HEK293 (cell line): ENCODE results near the gene TRIM65.

Source experiments
- CTCF ChIA-PET: fragments of 350-600 bp; formaldehyde crosslinking; extraction: SDS; loops from one replicate; lab custom pipeline; 2021; ENCODE audit warnings: antibody characterized with exemption; lab: Yijun Ruan, JAX
- POLR2A ChIA-PET: fragments of 300-600 bp; formaldehyde crosslinking; extraction: SDS; loops from one replicate; lab custom pipeline; 2020; ENCODE audit warnings: antibody characterized with exemption, inconsistent platforms; lab: Yijun Ruan, JAX
- H3K27ac ChIP-seq: fragments of 200-500 bp; sonication (Bioruptor generic); 2 replicates; pipeline ENCODE4 v1.5.1; 2014; ENCODE audit warnings: low read depth, low read length, control low read depth, inconsistent platforms; ENCODE audit errors: extremely low read depth
- H3K36me3 ChIP-seq, 2 experiments: fragments of 200-500 bp in 1 of 2; sonication (Bioruptor generic) in 1 of 2; 1 replicate in 1 of 2; 2 replicates in 1 of 2; pipeline ENCODE4 v1.5.1; 2014 to 2017; ENCODE audit warnings: inconsistent platforms in 2 of 2, low read length in 2 of 2; ENCODE audit not compliant: control insufficient read depth in 2 of 2, insufficient read depth in 1 of 2
- H3K4me1 ChIP-seq: fragments of 200-500 bp; sonication (Bioruptor generic); 2 replicates; pipeline ENCODE4 v1.5.1; 2014; ENCODE audit warnings: mild to moderate bottlenecking, low read length, inconsistent platforms; ENCODE audit not compliant: control insufficient read depth, insufficient read depth
- H3K4me3 ChIP-seq: 2 replicates; pipeline ENCODE4 v1.5.1; 2011; ENCODE audit warnings: low read depth, mild to moderate bottlenecking, control low read depth, low read length, moderate library complexity
- H3K9me3 ChIP-seq: fragments of 200-500 bp; sonication (Bioruptor generic); 2 replicates; pipeline ENCODE4 v1.5.1; 2014; ENCODE audit warnings: low read depth, low read length, inconsistent platforms; ENCODE audit not compliant: control insufficient read depth, insufficient read depth
- ATF2 ChIP-seq: fragments of 450-650 bp; formaldehyde crosslinking; IDR thresholded peaks from 2 replicates; pipeline ENCODE4 v1.5.1; 2016; ENCODE audit warnings: missing biosample characterization, missing genetic modification characterization, low read depth
- BCL6B ChIP-seq: fragments of 450-650 bp; formaldehyde crosslinking; IDR thresholded peaks from 2 replicates; pipeline ENCODE4 v1.5.1; 2017; ENCODE audit warnings: missing biosample characterization, missing genetic modification characterization
- ELK4 ChIP-seq: IDR thresholded peaks from 2 replicates; pipeline ENCODE4 v1.6.1; 2011; ENCODE audit warnings: mild to moderate bottlenecking, low read depth, low read length, borderline replicate concordance
- PRDM6 ChIP-seq: fragments of 450-650 bp; formaldehyde crosslinking; IDR thresholded peaks from 2 replicates; pipeline ENCODE4 v1.5.1; 2017; ENCODE audit warnings: missing biosample characterization, missing genetic modification characterization
- RBAK ChIP-seq: fragments of 450-650 bp; formaldehyde crosslinking; IDR thresholded peaks from 2 replicates; pipeline ENCODE4 v1.5.1; 2016; ENCODE audit warnings: missing biosample characterization, missing genetic modification characterization
- TRIM28 ChIP-seq: IDR thresholded peaks from 2 replicates; pipeline ENCODE4 v1.6.1; 2011; ENCODE audit warnings: low read length, control low read depth, borderline replicate concordance
- WT1 ChIP-seq: fragments of 450-650 bp; formaldehyde crosslinking; IDR thresholded peaks from 2 replicates; pipeline ENCODE4 v1.5.1; 2016; ENCODE audit warnings: missing biosample characterization, missing genetic modification characterization
- ZBTB26 ChIP-seq: fragments of 450-650 bp; formaldehyde crosslinking; optimal IDR thresholded peaks from 2 replicates; pipeline ENCODE3; 2016; ENCODE audit warnings: missing biosample characterization, mild to moderate bottlenecking, missing genetic modification characterization
- ZBTB49 ChIP-seq: fragments of 450-650 bp; formaldehyde crosslinking; IDR thresholded peaks from 2 replicates; pipeline ENCODE4 v1.5.1; 2016; ENCODE audit warnings: missing biosample characterization, missing genetic modification characterization, low read depth
- ZNF132 ChIP-seq: fragments of 450-650 bp; formaldehyde crosslinking; IDR thresholded peaks from 2 replicates; pipeline ENCODE4 v1.5.1; 2017; ENCODE audit warnings: missing biosample characterization, missing genetic modification characterization, borderline replicate concordance
- ZNF350 ChIP-seq: fragments of 450-650 bp; formaldehyde crosslinking; IDR thresholded peaks from 2 replicates; pipeline ENCODE4 v1.5.0; 2017; ENCODE audit warnings: missing biosample characterization, mild to moderate bottlenecking, missing genetic modification characterization
- ZNF530 ChIP-seq: fragments of 450-650 bp; formaldehyde crosslinking; IDR thresholded peaks from 2 replicates; pipeline ENCODE4 v1.5.1; 2016; ENCODE audit warnings: low read depth, missing biosample characterization, missing genetic modification characterization
- ZNF549 ChIP-seq: fragments of 450-650 bp; IDR thresholded peaks from 2 replicates; pipeline ENCODE4 v1.5.1; 2018; ENCODE audit warnings: missing biosample characterization, missing genetic modification characterization, mild to moderate bottlenecking, inconsistent platforms, moderate library complexity
- ZNF560 ChIP-seq: fragments of 450-650 bp; formaldehyde crosslinking; IDR thresholded peaks from 2 replicates; pipeline ENCODE4 v1.5.1; 2017; ENCODE audit warnings: missing biosample characterization, missing genetic modification characterization, borderline replicate concordance
- ZNF658 ChIP-seq: fragments of 450-650 bp; formaldehyde crosslinking; IDR thresholded peaks from 2 replicates; pipeline ENCODE4; 2016; ENCODE audit warnings: missing biosample characterization, missing genetic modification characterization
- ZNF707 ChIP-seq: fragments of 450-650 bp; formaldehyde crosslinking; IDR thresholded peaks from 2 replicates; pipeline ENCODE4 v1.5.1; 2016; ENCODE audit warnings: missing biosample characterization, missing genetic modification characterization

TRIM65 gene

GRCh38 chr17:75926456-75926855 lies 29.7 kb upstream of the TRIM65 start:
- H3K27ac ChIP-seq: no peak overlapping the region
- CTCF ChIA-PET: interaction anchor here (0.9 to 3.7 kb wide), 7 partner anchors 10 to 78 kb away, joined by 3 to 47 read pairs (median 14); partner anchors contain the start of genes CDK3 and MRPL38
- no peaks in the 10 kb centered on the region for H3K9me3 ChIP-seq
- no peaks in the 10 kb centered on the region for H3K4me1 ChIP-seq
- POLR2A ChIA-PET: interaction anchor here (0.5 kb wide), 1 partner anchor 158 kb away, joined by 3 read pairs; no protein-coding TSS in a partner anchor
- peaks cover 1 to 82% of the 10 kb centered on the region in 2 experiments; a peak in 2 of 3 replicates for H3K36me3 ChIP-seq
- no peak overlapping the region for H3K4me3 ChIP-seq
- TF ChIP-seq BCL6B (tag by site-specific recombination) (no peak), TRIM28 (no peak), ELK4 (no peak), ZNF707 (no peak), ZNF658 (tag by site-specific recombination) (no peak), ZBTB49 (tag by site-specific recombination) (no peak), ZNF530 (tag by site-specific recombination) (no peak), WT1 (tag by site-specific recombination) (no peak), ZNF132 (tag by site-specific recombination) (no peak), ZNF350 (tag by site-specific recombination) (no peak), ATF2 (no peak), ZNF549 (tag by site-specific recombination) (no peak), RBAK (tag by site-specific recombination) (no peak), ZBTB26 (tag by site-specific recombination) (no peak), ZNF560 (tag by site-specific recombination) (no peak), PRDM6 (tag by site-specific recombination) (no peak)
